Astrocyte (in vitro differentiated cells and primary cell): ENCODE data around the gene MRNIP.

Experiments used
- EZH2 ChIP-seq: IDR thresholded peaks from 2 replicates; pipeline ENCODE4 v1.6.1; 2012; ENCODE audit warnings: mild to moderate bottlenecking, low read length, inconsistent platforms; ENCODE audit not compliant: insufficient read depth
- TF ChIP-seq, protein P1 (sequence below): IDR thresholded peaks from 2 replicates; pipeline ENCODE4 v1.5.1; 2011; ENCODE audit warnings: low read depth, mild to moderate bottlenecking, inconsistent platforms, low read length, moderate library complexity; ENCODE audit not compliant: insufficient read depth

DNA sequence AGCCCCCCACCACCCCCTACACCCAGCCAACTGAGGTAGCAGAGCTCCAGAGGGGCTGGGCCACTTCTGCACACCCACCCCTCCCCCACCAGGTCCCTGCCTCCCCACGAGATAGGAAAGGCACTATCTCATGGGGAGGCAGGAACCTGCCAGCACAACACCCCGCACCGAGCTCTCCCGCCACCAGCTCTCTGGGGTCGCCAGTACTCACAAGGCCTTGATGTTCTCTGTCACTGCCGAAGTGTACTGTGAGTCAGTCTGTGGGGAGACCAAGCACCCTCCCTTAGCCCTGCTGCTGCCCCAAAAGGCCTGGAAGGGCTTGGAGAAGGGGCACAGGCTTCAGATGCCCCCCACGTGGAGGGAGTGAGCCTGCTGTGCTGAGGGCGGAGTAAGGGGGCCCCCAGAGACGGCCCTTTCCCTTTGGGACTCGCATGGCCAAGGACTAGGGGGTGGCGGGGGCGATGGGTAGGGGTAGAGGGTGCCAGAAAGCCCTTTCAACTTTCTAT, 57.9 kb downstream of the MRNIP start:
- TF ChIP-seq, protein P1, sequence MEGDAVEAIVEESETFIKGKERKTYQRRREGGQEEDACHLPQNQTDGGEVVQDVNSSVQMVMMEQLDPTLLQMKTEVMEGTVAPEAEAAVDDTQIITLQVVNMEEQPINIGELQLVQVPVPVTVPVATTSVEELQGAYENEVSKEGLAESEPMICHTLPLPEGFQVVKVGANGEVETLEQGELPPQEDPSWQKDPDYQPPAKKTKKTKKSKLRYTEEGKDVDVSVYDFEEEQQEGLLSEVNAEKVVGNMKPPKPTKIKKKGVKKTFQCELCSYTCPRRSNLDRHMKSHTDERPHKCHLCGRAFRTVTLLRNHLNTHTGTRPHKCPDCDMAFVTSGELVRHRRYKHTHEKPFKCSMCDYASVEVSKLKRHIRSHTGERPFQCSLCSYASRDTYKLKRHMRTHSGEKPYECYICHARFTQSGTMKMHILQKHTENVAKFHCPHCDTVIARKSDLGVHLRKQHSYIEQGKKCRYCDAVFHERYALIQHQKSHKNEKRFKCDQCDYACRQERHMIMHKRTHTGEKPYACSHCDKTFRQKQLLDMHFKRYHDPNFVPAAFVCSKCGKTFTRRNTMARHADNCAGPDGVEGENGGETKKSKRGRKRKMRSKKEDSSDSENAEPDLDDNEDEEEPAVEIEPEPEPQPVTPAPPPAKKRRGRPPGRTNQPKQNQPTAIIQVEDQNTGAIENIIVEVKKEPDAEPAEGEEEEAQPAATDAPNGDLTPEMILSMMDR, result no peak
- no peak for TF ChIP-seq EZH2
